GM21367 (cell line): Measurements from ENCODE around the gene LIPG.

ENCODE experiments used
- ATAC-seq: cut with Tn5 transposase; IDR thresholded peaks from one replicate; pipeline ENCODE4 v1.9.1; 2021; ENCODE audit not compliant: unreplicated experiment

Gene LIPG

DNA sequence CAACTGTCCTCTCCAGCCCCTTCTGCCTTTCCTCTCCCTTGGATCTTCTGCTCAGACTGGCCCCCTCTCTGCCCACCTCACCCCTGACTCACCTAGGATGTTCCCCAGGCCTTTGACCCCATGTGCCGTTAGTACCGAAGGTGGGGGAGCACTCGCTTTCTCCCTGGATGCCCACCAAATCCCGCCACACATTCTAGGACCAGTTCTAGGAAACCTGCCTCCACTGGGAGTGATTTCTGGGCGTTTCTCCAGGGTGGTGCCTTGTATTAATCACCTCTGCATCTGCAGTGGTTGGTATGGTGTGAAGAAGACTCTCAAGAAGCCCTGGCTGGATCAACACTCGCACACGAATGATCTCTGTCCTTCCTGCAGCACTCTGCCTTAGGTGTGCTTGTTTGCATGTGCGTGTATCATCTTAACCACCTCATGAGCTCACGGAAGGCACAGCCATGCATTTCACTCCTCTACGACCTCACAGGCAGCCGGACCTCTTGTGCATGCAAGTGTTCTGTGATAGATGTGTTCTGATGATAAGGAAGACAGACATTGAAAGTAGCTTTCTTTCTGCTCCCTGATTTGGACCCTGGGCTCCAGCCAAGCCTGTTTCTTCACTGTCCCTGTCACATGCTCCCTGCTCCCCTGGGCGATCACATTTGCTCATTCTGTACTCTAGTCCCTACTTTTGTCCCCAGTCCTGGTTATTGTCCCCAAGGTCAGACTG lies 69.4 kb downstream of the LIPG start:
- ATAC-seq = no peak

DNA sequence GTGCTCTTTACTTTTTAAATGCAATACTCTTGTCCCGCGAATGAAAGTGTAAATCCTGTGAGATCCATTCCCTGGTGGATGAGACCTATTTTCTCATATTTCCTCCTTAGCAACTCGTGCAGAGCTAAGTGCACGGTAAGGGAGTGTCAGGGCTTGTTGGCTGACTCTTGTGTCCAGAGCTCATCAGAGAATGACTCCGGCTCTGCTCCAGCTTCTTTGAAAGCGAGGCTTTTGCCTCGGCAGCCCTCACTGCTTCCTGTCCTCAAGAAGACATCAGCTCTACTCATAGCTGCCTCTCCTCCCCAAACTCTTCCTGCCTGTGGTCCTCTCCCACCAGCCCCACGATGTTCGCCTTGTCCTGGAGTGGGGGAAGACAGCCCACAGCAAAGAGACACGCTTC lies 70.7 kb downstream of the LIPG start:
- no peak for ATAC-seq

GRCh38 chr18:49638209-49638785 lies 76.4 kb downstream of the LIPG start:
- ATAC-seq = no peak

GRCh38 chr18:49638891-49639557 lies 77.2 kb downstream of the LIPG start:
- ATAC-seq = no peak

GRCh38 chr18:49639643-49640391 lies 78.0 kb downstream of the LIPG start:
- ATAC-seq = no peak

- no peak for ATAC-seq
Measured at GRCh38 chr18:49640741-49641140, 78.9 kb downstream of the LIPG start.

- ATAC-seq = no peak
Measured at GRCh38 chr18:49645196-49645595, 83.3 kb downstream of the LIPG start.

GRCh38 chr18:49645841-49646351 lies 84.0 kb downstream of the LIPG start:
- no peak for ATAC-seq

DNA sequence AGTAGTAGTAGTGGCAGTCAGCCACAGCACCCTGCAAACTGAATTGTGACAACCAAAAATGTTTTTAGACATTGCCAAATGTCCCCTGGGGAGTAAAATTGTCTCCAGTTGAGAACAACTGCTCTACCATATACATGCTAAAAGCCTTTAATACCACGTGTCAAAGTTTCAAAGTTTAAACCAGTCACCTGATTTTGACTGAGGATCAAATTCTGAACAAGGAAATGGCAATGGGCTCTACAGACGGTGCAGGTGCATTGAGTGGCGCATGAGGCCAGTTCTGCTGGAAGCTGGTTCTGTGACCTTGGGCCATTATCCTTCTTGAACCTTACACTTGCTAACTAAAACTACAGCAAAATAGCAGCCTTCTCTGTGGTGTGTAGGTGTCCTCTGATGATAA lies 85.0 kb downstream of the LIPG start:
- no peak for ATAC-seq

- ATAC-seq = no peak
Measured at GRCh38 chr18:49647496-49648168, 85.8 kb downstream of the LIPG start.

GRCh38 chr18:49648326-49648725 lies 86.5 kb downstream of the LIPG start:
- ATAC-seq = no peak
